Keratinocyte (primary cell): ENCODE data around the gene GIMAP8. TPM values are rescaled to one million over a fixed set of nuclear protein-coding genes. Genes with fewer than 3 reads are reported as not detected.

Experiments used
- DNase-seq: peaks from one replicate; pipeline ENCODE4 v3.0.0-alpha.2; 2011; ENCODE audit warnings: low read depth, missing footprints, low spot score
- FAIRE-seq: peaks from 2 replicates; lab custom pipeline; 2011; peaks lifted over from hg19 to GRCh38; lab: Jason Lieb, UNC
- H2AFZ ChIP-seq: 2 replicates; pipeline ENCODE4 v1.6.0; 2012; ENCODE audit warnings: low read length, control low read depth, inconsistent platforms; ENCODE audit not compliant: control insufficient read depth
- H3K27ac ChIP-seq: 2 replicates; pipeline ENCODE4 v1.5.1; 2011; ENCODE audit warnings: low read length; ENCODE audit not compliant: control insufficient read depth, insufficient read depth
- H3K27me3 ChIP-seq: 3 replicates; pipeline ENCODE4 v1.6.0; 2011; ENCODE audit warnings: low read length; ENCODE audit not compliant: control insufficient read depth, insufficient read depth; ENCODE audit errors: extremely low read depth
- H3K36me3 ChIP-seq, 2 experiments: 2 replicates in 1 of 2; 3 replicates in 1 of 2; pipeline ENCODE4 v1.5.1; 2011; ENCODE audit warnings: low read length in 2 of 2, mild to moderate bottlenecking in 1 of 2; ENCODE audit not compliant: control insufficient read depth in 2 of 2, insufficient read depth in 2 of 2; ENCODE audit errors: extremely low read depth in 1 of 2
- H3K4me1 ChIP-seq: 3 replicates; pipeline ENCODE4 v1.5.1; 2011; ENCODE audit warnings: low read length; ENCODE audit not compliant: control insufficient read depth, insufficient read depth; ENCODE audit errors: extremely low read depth
- H3K4me2 ChIP-seq: 3 replicates; pipeline ENCODE4 v1.6.0; 2011; ENCODE audit warnings: low read depth, low read length; ENCODE audit not compliant: control insufficient read depth, insufficient read depth; ENCODE audit errors: extremely low read depth
- H3K4me3 ChIP-seq, 3 experiments: fragments of 200-600 bp in 1 of 3; sonication (generic) in 1 of 3; 2 replicates in 2 of 3; 3 replicates in 1 of 3; pipeline ENCODE4 v1.5.1; 2011 to 2016; ENCODE audit warnings: low read length in 3 of 3, mild to moderate bottlenecking in 3 of 3, control low read depth in 2 of 3, inconsistent platforms in 1 of 3, low read depth in 1 of 3, mixed read lengths in 1 of 3, mixed run types in 1 of 3, moderate library complexity in 1 of 3; ENCODE audit not compliant: control insufficient read depth in 2 of 3, insufficient read depth in 2 of 3; ENCODE audit errors: extremely low read depth in 1 of 3
- H3K79me2 ChIP-seq: 2 replicates; pipeline ENCODE4 v1.6.0; 2012; ENCODE audit warnings: low read length; ENCODE audit not compliant: control insufficient read depth, insufficient read depth
- H3K9ac ChIP-seq: 3 replicates; pipeline ENCODE4 v1.6.0; 2011; ENCODE audit warnings: low read length; ENCODE audit not compliant: control insufficient read depth, insufficient read depth; ENCODE audit errors: extremely low read depth
- H3K9me1 ChIP-seq: 3 replicates; pipeline ENCODE4 v1.6.0; 2011; ENCODE audit warnings: low read length; ENCODE audit not compliant: control insufficient read depth, insufficient read depth; ENCODE audit errors: extremely low read depth
- H3K9me3 ChIP-seq: 2 replicates; pipeline ENCODE4 v1.5.1; 2012; ENCODE audit warnings: low read depth, low read length; ENCODE audit not compliant: control insufficient read depth
- H4K20me1 ChIP-seq: 3 replicates; pipeline ENCODE4 v1.6.0; 2011; ENCODE audit warnings: low read length; ENCODE audit not compliant: control insufficient read depth, insufficient read depth; ENCODE audit errors: extremely low read depth
- EZH2 ChIP-seq: IDR thresholded peaks from one replicate; pipeline ENCODE4 v1.6.1; 2012; ENCODE audit warnings: inconsistent platforms, mild to moderate bottlenecking, low read length, moderate library complexity
- dilution Hi-C: fragments of 300-500 bp; cut with MboI; formaldehyde crosslinking; loops from one replicate; pipeline ENCODE4 v1.7.0; 2020; ENCODE audit warnings: low sequenced_read_pairs; ENCODE audit not compliant: extremely low pct_ligation_motif_present
- polyA plus RNA-seq, 5 experiments: library from polyadenylated mRNA; depleted of rRNA in 3 of 5; stranded (reverse) in 3 of 5; stranded (forward) in 1 of 5; unstranded in 1 of 5; fragments of >200 nt; gene quantifications; 1 replicate in 1 of 5; 2 replicates in 3 of 5; 3 replicates in 1 of 5; pipeline versions ENCODE4 v1.2.1 to v1.2.3, GENCODE V29; 2011 to 2012; ENCODE audit warnings: missing spikeins in 2 of 5, low read depth in 1 of 5, low replicate concordance in 1 of 5
- TF ChIP-seq, protein P1 (sequence below), 3 experiments: IDR thresholded peaks in 1 of 3; conservative IDR thresholded peaks in 1 of 3; optimal IDR thresholded peaks in 1 of 3; 2 replicates in 2 of 3; 3 replicates in 1 of 3; pipeline versions ENCODE3 to v1.5.1; 2011; ENCODE audit warnings: low read length in 3 of 3, mild to moderate bottlenecking in 3 of 3, moderate library complexity in 2 of 3, control low read depth in 1 of 3, inconsistent platforms in 1 of 3; ENCODE audit not compliant: insufficient read depth in 2 of 3; ENCODE audit errors: extremely low read depth in 1 of 3

Gene GIMAP8
- polyA plus RNA-seq, 1 donor (not counting 4 experiments of a cell fraction or from before 2014, with no cell fraction given), result 0.26 TPM

DNA sequence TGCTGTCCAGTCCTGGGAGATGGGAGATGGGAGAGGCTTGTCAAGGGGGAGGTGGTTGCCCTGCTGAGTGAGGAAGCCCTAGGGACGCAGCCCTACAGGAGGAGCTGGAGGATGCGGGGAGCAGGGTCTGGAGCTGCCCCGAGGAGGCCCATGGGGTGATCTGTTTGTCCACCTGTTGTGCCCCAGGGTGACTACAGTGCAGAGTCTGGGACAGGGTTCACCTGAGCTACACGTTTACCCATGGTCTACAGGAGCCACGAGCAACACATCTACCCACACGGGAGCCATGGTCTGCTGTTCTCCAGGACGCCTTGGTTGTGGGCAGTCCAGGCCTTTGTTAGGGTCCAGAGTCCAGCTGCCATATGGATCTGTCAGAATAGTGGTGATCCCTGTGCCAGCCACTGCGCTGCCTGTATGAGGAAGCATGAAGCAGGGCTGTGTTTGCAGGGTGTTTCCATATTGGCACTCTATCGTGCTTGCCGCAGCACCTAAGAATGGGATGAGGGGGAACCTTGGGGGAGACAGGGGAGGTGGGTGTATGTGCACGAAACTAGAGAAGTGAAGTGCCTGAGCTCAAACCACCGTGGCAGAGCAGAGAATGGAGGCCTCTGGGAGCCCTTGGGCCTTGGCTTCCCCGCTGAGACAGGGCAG, 47.6 kb upstream of the GIMAP8 start:
- no peaks in the 10 kb centered on the region for H3K36me3 ChIP-seq
- no peaks in the 10 kb centered on the region for H4K20me1 ChIP-seq
- FAIRE-seq (no peak), DNase-seq (no peak)
- H3K27me3 ChIP-seq, result no peaks in the 10 kb centered on the region
- TF ChIP-seq, protein P1, sequence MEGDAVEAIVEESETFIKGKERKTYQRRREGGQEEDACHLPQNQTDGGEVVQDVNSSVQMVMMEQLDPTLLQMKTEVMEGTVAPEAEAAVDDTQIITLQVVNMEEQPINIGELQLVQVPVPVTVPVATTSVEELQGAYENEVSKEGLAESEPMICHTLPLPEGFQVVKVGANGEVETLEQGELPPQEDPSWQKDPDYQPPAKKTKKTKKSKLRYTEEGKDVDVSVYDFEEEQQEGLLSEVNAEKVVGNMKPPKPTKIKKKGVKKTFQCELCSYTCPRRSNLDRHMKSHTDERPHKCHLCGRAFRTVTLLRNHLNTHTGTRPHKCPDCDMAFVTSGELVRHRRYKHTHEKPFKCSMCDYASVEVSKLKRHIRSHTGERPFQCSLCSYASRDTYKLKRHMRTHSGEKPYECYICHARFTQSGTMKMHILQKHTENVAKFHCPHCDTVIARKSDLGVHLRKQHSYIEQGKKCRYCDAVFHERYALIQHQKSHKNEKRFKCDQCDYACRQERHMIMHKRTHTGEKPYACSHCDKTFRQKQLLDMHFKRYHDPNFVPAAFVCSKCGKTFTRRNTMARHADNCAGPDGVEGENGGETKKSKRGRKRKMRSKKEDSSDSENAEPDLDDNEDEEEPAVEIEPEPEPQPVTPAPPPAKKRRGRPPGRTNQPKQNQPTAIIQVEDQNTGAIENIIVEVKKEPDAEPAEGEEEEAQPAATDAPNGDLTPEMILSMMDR (optimal IDR thresholded peaks at IDR 0.05 in 1 of 3, IDR thresholded peaks at IDR 0.05 in 1 of 3, conservative IDR thresholded peaks at IDR 0.05 in 1 of 3; ENCODE audit: extremely low read depth in 1 of 3, insufficient read depth in 2 of 3, low read length in 3 of 3), result no peak
- no peak for TF ChIP-seq EZH2
- H3K4me1 ChIP-seq, result peaks cover 24% of the 10 kb centered on the region
- no peak overlapping the region for H3K9ac ChIP-seq
- no peaks in the 10 kb centered on the region for H3K9me1 ChIP-seq
- no peaks in the 10 kb centered on the region for H3K9me3 ChIP-seq
- no peak overlapping the region for H3K4me3 ChIP-seq
- no peak overlapping the region for H3K27ac ChIP-seq
- dilution Hi-C loops, result no loop called here
- no peaks in the 10 kb centered on the region for H3K79me2 ChIP-seq
- no peak overlapping the region for H3K4me2 ChIP-seq
- no peak overlapping the region for H2AFZ ChIP-seq

DNA sequence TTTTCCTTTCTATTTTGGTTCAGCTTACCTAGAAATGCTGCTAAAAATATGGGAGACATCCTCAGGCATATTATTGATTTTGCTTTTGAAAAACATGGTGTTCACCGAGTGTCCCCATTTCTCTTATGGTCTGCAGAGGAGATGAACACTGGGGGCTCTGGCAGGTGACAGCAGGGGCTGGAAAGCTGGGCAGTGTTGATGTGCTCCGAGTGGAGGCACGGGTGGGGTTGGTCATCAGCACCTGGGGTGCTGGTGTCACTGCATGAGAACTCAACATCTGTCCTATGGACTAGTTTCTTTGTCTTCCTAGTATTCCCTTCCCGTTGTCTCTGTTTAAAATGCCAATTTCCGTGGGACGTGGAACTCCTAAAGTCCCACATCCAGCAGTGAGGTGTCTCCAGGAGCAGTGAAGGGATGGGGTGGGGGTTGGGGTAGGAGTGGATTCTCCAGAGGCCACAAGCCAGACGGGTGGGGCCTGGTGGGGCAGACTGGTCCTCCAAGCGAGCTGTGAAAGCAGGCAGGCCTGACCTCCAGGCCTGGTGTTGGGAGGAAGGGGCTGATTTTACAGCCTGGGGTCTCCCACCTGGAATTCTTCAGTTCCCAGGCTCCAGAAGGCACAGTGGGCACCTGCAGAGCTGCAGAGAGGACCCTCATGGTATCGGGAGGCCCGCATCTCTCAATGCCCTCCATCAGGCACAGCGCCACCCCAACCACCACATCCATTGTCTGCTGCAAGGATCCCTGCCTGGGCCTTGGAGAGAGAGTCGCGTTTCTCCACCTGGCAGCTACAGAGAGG, 46.9 kb upstream of the GIMAP8 start:
- Histone ChIP-seq H3K79me2 (no peaks in the 10 kb centered on the region), H3K36me3 (no peaks in the 10 kb centered on the region), H2AFZ (no peak overlapping the region), H3K9ac (no peak overlapping the region), H3K9me1 (no peaks in the 10 kb centered on the region), H3K4me2 (no peak overlapping the region), H4K20me1 (no peaks in the 10 kb centered on the region), H3K27me3 (no peaks in the 10 kb centered on the region), H3K4me3 (no peak overlapping the region), H3K9me3 (no peaks in the 10 kb centered on the region), H3K27ac (no peak overlapping the region), H3K4me1 (peaks cover 24% of the 10 kb centered on the region)
- DNase-seq, result no peak
- dilution Hi-C loops, result no loop called here
- no peak for TF ChIP-seq EZH2
- TF ChIP-seq, protein P1 (optimal IDR thresholded peaks at IDR 0.05 in 1 of 3, IDR thresholded peaks at IDR 0.05 in 1 of 3, conservative IDR thresholded peaks at IDR 0.05 in 1 of 3; ENCODE audit: extremely low read depth in 1 of 3, insufficient read depth in 2 of 3, low read length in 3 of 3), result no peak
- no peak for FAIRE-seq
